Peyer's patch (tissue), 4 donors: ENCODE measurements around the gene FKTN. TPM values are rescaled to one million over a fixed set of nuclear protein-coding genes. Genes with fewer than 3 reads are reported as not detected.

Experiments
- DNase-seq, 3 donors: peaks; one replicate each; pipeline ENCODE4 v3.0.0-alpha.2; 2017 to 2019
- H3K27ac ChIP-seq, 4 donors: fragments of 200-600 bp; sonication (generic); one replicate each; pipeline ENCODE4 v1.5.1; 2016 to 2019
- H3K27me3 ChIP-seq, 2 donors: fragments of 200-600 bp; sonication (generic); one replicate each; pipeline ENCODE4 v1.5.1; 2019
- H3K36me3 ChIP-seq, 3 donors: fragments of 200-600 bp; sonication (generic); one replicate each; pipeline ENCODE4 v1.5.1; 2016 to 2019
- H3K4me1 ChIP-seq, 4 donors: fragments of 200-600 bp; sonication (generic); one replicate each; pipeline ENCODE4 v1.5.1; 2016 to 2019
- H3K4me3 ChIP-seq, 4 donors: fragments of 200-600 bp; sonication (generic); 1 replicate in 3 of 4; 2 replicates in 1 of 4; pipeline ENCODE4 v1.5.1; 2016 to 2019; ENCODE audit warnings: mild to moderate bottlenecking in 1 of 4
- H3K9me3 ChIP-seq, 4 donors: fragments of 200-600 bp; sonication (generic); one replicate each; pipeline ENCODE4 v1.5.1; 2016 to 2019; ENCODE audit warnings: mild to moderate bottlenecking in 1 of 4
- CTCF ChIP-seq, 6 experiments: fragments of 450-650 bp in 4 of 6; fragments of 200-600 bp in 2 of 6; sonication (generic) in 1 of 6; IDR thresholded peaks; one replicate each; pipeline ENCODE4 v1.5.1; 2017 to 2019; ENCODE audit warnings: antibody characterized with exemption in 6 of 6, mild to moderate bottlenecking in 3 of 6, moderate library complexity in 1 of 6
- POLR2A ChIP-seq, 2 donors: fragments of 450-650 bp; IDR thresholded peaks; one replicate each; pipeline ENCODE4 v1.5.1; 2017; ENCODE audit warnings: antibody characterized with exemption in 2 of 2, mild to moderate bottlenecking in 2 of 2, moderate library complexity in 2 of 2
- total RNA-seq, 4 donors: library from RNA; depleted of rRNA; stranded (reverse); fragments of >200 nt; gene quantifications; one replicate each; pipeline ENCODE4 v1.1.0, GENCODE V29; 2016

FKTN gene
- total RNA-seq, 4 donors from 2014 or later, result 5.0 to 22.1 (median 8.4) TPM

- no peak for TF ChIP-seq CTCF (IDR thresholded peaks at IDR 0.05)
- no peak for TF ChIP-seq POLR2A (IDR thresholded peaks at IDR 0.05)
- no peak overlapping the region for H3K27ac ChIP-seq
- no peaks in the 10 kb centered on the region for H3K4me1 ChIP-seq
- no peaks in the 10 kb centered on the region for H3K27me3 ChIP-seq
- no peak overlapping the region for H3K4me3 ChIP-seq
- no peaks in the 10 kb centered on the region for H3K36me3 ChIP-seq
- H3K9me3 ChIP-seq, result no peaks in the 10 kb centered on the region
- DNase-seq, result no peak
Measured at GRCh38 chr9:105683688-105684275, 125.9 kb downstream of the FKTN start.

GRCh38 chr9:105686936-105687335 is 129.0 kb downstream of the FKTN start:
- Histone ChIP-seq H3K27ac (no peak overlapping the region), H3K27me3 (no peaks in the 10 kb centered on the region), H3K4me1 (no peaks in the 10 kb centered on the region), H3K9me3 (no peaks in the 10 kb centered on the region), H3K4me3 (no peak overlapping the region), H3K36me3 (no peaks in the 10 kb centered on the region)
- TF ChIP-seq CTCF (IDR thresholded peaks at IDR 0.05), result no peak
- TF ChIP-seq POLR2A (IDR thresholded peaks at IDR 0.05), result no peak
- DNase-seq, result no peak

Other genes with a start within 250 kb of the FKTN start
- 10 to 100 TPM; 10.1 to 24.3 (median 13.7) TPM for gene FSD1L, start 110.1 kb upstream of the FKTN start, total RNA-seq
- not detected for gene TAL2, start 104.3 kb downstream of the FKTN start, total RNA-seq
- gene TMEM38B, start 136.4 kb downstream of the FKTN start, total RNA-seq, result 10 to 100 TPM in 3 of 4 donors, 1 to 10 TPM in 1; 9.9 to 18.0 (median 12.5) TPM